HG03135 (cell line): ENCODE results near the gene ATXN10.

Source experiments
- ATAC-seq: cut with Tn5 transposase; IDR thresholded peaks from one replicate; pipeline ENCODE4 v1.9.1; 2021; ENCODE audit warnings: mild to moderate bottlenecking, moderate library complexity; ENCODE audit not compliant: unreplicated experiment

The ATXN10 gene

GRCh38 chr22:45845076-45845487 lies 173.4 kb downstream of the ATXN10 start:
- no peak for ATAC-seq

- ATAC-seq, result no peak
These were observed 175.3 kb downstream of the ATXN10 start for GRCh38 chr22:45846952-45847351.

- ATAC-seq, result no peak
These were observed 177.3 kb downstream of the ATXN10 start for GRCh38 chr22:45848904-45849303.

GRCh38 chr22:45852826-45853225 lies 181.2 kb downstream of the ATXN10 start:
- ATAC-seq, result no peak

GRCh38 chr22:45855961-45856360 lies 184.3 kb downstream of the ATXN10 start:
- no peak for ATAC-seq

DNA sequence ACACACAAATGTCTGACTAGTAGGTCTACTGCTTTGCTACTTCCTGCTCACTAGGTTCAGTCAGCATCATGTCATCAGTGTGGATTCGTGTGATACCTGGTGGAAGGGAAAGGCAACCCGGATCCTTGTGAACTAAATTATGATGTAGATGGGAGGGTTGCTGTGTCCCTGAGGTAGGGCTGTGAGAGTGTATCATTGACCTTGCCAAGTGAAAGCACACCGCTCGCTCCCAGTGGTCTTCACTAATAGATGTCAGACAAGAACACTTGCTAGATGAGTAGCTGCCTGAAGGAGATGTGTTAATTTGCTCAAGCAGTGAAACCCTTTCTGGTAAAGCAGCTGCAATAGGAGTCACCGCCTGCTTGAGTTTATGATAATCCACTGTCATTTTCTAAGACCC lies 185.9 kb downstream of the ATXN10 start:
- no peak for ATAC-seq

- no peak for ATAC-seq
These were observed 187.9 kb downstream of the ATXN10 start for GRCh38 chr22:45859231-45860161.

DNA sequence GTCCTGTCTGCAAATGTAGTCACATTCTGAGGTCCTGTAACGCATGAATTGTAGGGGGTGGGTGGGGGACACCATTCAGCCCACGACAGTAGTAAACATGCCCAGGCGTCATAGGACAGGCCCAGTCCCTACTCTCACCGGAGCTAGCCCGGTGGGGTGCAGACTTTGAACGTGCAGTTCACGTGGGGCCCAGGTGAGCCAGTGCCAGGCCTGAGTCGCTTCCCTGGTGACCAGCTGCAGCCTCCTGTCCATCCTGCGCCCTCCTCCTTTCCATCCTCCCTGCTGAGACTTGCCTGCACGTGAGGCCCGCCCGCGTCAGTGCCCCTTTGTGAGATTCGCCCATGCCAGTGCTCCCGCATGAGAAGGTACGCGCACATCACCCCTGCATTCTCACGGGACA lies 188.6 kb downstream of the ATXN10 start:
- no peak for ATAC-seq

DNA sequence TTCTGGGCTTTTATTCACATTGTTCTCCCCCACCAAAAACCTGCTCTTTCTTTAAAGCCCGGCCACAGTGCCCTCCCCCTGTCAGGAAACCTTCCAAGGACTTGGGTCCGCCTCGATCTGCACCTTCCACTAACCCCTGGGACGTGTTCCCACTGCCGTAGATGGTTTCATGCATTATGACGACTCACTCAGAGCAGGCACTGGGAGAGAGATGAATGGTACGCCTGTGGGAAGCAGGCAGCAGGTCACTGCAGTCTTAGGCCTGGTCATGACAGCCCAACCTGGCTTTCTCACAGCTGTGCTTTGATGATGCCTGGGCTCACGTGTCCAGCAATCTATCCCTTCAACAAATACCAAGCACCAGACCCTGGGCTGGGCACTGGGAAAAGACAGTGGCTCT lies 189.6 kb downstream of the ATXN10 start:
- no peak for ATAC-seq

GRCh38 chr22:45863981-45864751 lies 192.5 kb downstream of the ATXN10 start:
- ATAC-seq, result no peak

DNA sequence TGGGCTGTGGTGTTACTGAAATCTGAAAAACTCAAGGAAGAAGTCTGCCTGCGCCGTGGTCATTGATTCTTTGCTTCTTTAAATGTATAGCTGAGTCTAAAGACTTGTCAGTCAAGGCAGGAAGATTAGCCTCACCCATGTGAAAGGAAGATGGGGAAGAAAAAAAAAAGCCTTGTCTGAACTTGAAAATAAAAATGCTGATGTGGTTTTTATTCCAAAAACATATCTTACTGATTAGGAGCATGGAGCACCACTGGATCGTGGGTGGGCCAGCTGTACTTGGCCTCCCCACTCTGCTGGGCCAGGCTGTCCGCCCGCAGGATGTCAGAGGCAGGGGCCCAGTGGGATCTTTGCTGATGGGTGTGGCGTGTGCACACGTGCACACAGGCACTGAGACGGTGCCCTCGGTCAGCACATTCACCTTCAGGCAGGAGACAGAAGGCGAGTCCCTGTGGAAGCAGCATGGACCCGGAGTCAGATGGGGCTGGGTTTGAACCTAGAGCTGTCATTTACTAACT lies 193.4 kb downstream of the ATXN10 start:
- ATAC-seq, result no peak

DNA sequence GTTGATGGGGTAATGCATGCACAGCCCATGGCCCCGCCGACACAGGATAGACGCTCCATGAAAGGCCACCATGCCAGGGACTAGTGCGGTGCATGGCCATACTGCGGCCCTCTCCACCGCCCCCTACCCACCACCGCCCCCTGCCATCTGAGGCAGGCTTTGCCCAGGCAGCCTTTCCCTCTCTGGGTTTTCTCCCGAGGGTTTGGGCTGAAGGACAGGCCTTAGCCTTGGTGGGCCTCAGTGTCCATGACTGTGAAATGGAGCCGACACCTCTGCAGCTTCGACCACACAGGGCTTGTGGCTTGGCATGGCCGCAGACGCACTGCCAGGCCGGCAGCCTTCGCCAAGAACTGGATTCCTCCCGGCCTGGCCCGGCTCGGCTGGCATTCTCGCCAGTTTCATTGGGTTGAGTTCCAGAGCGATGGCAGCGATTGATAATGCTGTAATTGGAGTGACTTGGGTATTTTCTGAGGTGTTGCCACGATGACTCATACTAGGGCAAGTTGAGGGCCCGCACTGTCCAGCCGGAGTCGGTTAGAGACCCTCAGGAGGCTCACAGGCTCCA lies 194.0 kb downstream of the ATXN10 start:
- ATAC-seq, result no peak

DNA sequence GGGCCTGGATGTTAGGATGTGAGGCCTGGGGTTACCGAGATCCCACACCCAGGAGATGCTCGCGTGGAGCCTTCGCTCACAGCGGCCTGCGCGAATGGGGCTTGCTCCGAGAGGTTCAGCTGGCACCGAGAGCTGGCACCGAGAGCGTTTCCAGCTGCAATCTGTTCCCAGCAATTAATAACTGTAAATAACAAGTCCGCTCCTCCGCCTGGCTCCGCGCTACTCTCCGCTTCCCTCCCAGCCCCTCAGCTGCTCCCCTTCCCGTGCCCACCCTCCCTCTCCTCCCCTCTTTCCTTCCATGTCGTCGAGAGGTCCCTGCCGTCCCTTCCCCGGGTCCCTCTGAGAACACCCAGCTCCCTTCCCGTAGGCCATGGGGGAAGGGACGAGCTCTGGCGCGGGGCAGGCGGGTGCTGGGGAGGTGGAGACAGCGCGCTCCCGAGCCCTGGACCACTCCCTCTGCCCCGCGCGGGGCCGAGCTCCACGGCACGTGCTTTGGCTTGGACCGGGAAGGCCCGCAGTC lies 194.6 kb downstream of the ATXN10 start:
- no peak for ATAC-seq

DNA sequence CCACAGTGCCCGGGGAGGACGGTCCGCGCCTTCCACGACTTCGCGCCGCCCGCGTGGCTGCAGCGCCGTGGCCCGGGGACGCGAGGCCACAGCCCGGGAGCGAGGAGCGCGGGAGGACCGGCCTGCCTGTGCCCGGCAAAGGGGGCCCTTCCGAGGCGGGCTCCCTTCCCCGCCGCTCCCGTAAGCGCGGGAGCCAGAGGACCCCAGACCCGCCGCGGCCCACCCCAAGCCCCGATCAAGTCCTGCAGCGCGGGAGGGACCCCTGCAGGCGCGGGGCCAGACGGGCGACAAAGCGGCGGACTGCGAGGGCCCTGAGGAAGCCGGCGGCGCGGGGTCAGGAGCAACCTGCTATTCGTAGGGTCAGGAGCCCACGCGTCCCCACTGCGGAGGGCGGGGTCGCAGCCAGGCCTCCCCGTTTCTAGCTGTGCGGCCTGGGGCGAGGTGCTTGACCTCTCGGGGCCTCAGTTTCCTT lies 195.0 kb downstream of the ATXN10 start:
- ATAC-seq, result no peak

DNA sequence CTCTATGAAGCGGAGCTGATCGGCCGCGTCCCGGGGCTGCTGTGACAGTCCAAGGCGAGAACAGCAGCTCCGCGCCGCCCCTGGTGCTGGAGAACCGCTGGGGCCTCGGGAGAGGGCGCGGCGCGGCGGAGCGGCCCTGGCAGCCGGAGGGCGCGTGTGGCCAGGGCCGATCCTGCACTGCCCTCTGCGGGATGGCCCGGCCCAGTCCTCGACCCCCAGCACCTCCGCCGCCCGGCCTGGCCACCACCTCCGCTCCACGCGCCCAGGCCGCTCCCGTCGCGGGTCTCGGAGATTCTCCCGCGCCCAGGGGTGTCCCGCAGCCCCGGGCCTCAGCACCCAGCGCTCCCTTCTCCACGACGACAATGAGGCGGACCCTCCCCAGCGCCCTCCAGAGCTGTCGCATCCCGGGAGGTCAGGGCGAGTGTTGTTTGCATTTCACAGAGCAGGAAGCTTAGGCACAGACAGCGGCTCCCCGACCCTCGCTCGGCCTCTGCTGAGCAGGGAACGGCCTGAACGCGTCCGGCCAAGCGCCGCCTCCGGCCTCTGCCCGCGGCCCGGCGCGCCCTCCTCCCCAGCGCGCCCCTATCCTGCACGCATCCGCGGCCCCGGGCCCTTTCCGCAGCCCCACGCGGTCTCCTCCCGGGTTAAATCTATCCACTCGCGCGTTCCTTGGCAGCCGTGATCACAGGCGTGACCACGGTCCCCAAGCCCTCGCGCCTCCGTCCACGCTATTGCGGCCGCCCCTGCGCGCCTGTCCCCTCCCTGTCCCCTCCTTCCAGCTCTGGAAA lies 195.7 kb downstream of the ATXN10 start:
- ATAC-seq, result no peak

GRCh38 chr22:45867906-45868555 lies 196.4 kb downstream of the ATXN10 start:
- ATAC-seq, result no peak

GRCh38 chr22:45868571-45869339 lies 197.1 kb downstream of the ATXN10 start:
- ATAC-seq, result no peak

DNA sequence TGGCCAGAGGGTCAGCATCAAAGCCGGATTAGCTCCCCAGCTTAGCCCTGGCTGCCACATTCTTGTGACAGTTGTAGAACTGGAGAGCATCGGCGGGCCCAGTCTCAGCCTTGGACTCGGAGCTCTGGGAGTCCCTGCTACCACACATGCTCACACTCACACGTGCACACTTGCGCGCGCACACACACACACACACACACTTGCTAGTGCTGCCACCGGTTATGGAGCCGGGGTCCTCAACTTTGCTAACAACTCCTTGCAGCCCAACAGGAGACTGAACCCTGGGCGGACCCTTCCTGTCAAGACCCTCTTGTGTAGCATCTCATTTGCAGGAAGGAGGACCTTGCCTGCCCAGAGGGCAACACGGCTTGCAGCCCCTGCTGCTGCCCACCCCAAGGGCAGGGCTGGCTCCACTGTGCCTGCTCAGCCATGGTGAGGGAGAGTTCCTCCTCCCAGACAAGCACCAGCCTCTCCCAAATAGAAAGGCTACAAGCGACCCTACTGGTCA lies 197.8 kb downstream of the ATXN10 start:
- no peak for ATAC-seq

DNA sequence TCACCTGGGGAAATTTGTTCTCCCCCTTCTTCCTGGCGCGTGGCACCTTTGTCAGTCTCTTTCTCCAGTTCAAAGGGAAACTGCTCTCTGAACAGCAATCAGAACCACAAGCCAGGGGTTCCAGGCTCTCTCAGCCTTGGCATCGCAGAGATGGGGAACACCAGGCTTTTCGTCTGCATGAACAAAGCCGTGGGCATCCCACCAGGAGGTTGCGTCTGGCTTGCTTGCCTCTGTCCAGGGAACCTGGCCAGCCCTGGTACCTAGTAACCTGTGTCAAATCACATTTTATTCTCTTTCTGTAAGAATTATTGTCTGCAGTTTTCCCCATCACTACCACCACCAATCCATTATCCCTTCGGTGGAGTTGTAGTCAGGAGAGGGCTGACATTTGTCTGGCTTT lies 198.4 kb downstream of the ATXN10 start:
- no peak for ATAC-seq
